MV-4-11 (cell line): ENCODE results near the gene NFX1.

ENCODE experiments used
- DNase-seq: peaks from one replicate; lab custom pipeline; 2025; lab: John Stamatoyannopoulos, UW

The NFX1 gene

DNA sequence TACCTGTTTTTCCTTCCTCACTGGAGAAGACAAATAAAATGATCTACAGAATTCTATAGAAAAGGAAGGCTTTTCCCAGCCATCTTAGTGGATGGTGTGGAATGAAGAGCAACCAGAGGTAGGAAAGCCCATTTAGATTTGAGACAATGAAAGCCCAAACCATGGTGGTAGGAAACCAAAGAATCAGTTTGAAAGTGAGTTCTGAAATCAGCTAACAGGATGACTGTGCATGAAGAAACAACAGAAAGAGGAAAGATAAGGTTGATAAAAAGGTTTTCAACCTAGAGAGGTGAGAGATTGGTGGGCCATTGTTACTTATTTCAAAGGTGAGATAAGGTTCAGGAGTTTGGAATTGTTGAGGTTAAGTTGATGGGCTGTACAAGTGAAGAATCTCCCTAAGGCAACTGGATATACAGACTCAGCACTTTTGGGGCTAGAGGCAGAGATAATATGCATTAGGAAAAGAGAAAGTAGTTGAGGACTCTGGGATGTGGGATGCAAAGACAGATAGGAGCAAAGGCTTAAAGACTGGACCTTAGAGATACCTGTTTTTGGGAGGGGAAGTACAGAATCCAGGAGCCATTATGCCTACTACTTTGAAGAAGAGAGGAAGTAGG is 23.1 kb upstream of the NFX1 start:
- no peak for DNase-seq

DNA sequence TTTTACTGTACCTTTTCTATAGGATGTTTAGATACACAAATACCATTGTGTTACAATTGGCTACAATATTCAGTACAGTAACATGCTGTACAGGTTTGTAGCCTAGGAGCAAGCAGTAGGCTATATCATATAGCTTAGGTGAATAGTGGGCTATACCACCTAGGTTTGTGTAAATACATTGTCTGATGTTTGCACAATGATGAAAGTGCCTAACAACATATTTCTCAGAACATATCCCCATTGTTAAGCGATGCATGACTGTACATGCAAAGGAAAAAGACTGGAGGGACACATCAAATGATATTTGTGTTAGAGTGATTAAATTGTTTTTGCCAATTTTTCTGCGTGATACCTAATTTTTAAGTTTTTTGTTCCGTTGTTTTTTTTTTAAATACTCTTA is 20.2 kb upstream of the NFX1 start:
- DNase-seq, result no peak

DNA sequence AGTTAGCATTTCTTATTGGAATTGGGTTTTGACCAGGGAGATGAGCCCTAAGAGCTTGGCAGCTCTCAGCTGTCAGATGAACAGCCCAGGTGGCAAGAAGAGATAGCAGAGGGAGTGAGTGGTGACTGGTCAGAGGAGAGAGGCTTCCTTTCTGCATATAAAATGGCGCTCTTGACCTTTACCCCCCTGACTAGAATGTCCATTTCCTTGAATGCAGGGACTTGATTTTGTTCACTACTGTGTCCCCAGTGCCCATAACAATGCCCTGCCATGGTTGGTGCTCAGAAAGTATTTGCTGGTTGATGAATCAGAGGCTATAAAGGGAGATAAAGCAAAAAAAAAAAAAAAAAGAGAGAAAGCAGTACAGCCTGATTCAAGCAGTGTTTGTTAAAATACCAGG is 18.3 kb upstream of the NFX1 start:
- DNase-seq, result no peak

GRCh38 chr9:33273266-33273971 is 16.9 kb upstream of the NFX1 start:
- DNase-seq, result no peak

- no peak for DNase-seq
Measured at GRCh38 chr9:33273972-33274328, 16.4 kb upstream of the NFX1 start.

- no peak for DNase-seq
Measured at GRCh38 chr9:33277484-33277883, 12.8 kb upstream of the NFX1 start.

DNA sequence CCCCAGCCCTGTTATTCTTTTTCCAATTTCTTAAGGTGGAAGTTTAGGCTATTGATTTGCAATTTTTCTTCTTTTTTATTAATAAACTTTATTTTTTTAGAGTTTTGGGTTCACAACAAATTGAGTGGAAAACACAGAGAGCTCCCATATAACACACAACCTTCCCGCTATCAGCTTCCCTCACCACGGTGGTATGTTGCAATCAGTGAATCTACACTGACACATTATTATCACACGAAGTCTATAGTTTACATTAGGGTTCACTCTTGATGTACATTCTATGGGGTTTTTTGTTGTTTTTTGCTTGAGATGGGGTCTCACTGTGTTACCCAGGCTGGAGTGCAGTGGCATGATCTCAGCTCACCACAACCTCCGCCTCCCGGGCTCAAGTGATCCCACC is 4.8 kb upstream of the NFX1 start:
- peak; percentile 16 for DNase-seq

DNA sequence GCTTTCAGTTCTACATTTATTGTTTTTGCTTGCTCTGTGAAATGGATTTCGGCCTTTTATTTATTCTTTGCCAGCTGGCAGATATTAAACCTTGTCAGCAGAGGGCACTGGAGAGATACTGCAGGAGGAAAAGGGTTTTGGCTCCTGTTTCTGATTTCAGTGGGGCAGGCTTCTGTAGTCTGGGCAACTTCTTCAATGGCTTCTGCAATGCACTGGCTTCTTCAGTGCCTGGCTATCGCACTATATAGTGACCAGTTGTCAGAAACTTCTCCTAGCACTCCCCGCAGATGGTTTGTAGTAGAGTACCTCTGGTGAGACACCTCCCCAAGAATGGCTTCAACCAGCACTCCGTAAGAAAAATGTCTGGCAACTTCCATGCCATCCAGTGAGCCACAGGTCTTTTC is 3.2 kb upstream of the NFX1 start:
- peak; percentile 83 for DNase-seq

DNA sequence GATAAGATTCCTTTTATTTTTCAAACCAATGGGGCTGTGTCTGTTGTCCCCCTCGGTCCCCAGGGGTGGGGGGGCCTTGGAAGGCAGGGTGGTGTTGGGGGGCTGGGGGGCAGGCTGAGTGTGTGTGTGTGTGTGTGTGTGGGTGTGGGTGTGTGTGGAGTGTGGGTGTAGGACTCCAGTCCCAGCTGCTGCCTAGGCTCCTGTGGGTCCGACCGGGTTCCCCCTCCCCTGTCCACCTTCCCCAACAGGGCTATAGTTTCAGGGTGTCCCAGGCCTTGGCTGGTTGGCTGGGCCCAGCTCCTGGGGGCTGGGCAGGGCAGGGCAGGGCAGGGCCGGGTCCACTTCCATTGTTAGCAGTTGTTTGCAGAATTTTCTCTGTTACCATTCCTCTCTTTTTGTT is 2.1 kb upstream of the NFX1 start:
- no peak for DNase-seq

- no peak for DNase-seq
Measured at GRCh38 chr9:33288828-33289483, 1.4 kb upstream of the NFX1 start.

- no peak for DNase-seq
Measured at GRCh38 chr9:33289496-33289895, 820 bp upstream of the NFX1 start.

GRCh38 chr9:33289936-33290246 is 425 bp upstream of the NFX1 start:
- no peak for DNase-seq

DNA sequence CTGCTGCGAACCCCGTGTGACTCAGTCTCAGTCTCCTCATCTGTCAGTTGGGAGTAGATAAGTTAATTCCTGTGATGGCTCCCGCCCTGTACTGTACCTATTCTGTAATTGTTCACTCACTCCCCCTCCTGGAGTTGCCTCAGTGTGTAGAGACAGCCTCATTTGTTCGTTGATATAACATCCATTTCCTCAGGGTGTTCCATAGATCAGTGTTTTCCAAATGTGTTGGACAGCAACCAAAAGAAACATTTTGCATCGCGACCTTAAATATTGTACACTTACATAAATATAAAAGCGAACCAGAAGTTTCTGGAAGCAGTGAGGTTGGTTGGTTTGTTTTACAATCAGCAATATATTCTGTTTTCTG is 698 bp downstream of the NFX1 start:
- DNase-seq, result no peak

GRCh38 chr9:33291901-33292300 is 1.6 kb downstream of the NFX1 start:
- no peak for DNase-seq

DNA sequence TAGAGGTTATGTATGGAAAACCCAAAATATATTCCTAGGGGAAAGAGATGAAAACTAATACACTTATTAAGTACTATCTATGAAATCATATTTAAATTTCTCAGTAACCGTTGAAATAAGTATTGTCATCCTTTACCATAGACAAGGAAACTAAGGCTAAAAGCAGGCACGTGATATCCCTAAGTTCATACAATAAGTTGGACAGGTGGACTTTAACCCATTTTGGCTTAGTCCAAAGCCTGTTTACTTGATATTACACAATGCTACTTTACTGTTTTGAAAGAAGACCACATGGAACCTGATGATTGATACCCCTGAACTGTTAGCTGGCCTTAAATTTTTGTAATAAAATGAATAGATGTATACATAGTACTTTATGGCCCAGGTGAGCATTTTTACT is 3.5 kb downstream of the NFX1 start:
- DNase-seq, result no peak

GRCh38 chr9:33294670-33295432 is 4.5 kb downstream of the NFX1 start:
- DNase-seq, result no peak

GRCh38 chr9:33295571-33295970 is 5.3 kb downstream of the NFX1 start:
- DNase-seq, result no peak

DNA sequence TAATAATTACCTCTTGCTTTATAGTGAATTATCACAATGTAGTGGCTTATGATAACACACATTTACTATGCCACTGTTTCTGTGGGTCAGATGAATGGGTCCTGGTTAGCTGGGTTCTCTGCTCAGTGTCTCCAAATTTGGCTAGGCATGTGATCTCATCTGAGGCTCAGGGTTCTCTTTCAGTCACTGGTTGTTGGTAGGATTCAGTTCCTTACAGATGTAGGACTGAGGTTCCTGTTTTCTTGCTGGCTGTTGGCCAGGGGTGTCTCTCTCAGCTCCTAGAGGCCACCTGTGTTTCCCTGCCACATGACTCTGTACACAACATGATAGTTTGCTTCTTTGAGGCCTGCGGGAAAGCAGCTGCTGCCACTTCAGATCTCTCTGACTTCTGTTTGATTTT is 7.1 kb downstream of the NFX1 start:
- peak; percentile 98 for DNase-seq

DNA sequence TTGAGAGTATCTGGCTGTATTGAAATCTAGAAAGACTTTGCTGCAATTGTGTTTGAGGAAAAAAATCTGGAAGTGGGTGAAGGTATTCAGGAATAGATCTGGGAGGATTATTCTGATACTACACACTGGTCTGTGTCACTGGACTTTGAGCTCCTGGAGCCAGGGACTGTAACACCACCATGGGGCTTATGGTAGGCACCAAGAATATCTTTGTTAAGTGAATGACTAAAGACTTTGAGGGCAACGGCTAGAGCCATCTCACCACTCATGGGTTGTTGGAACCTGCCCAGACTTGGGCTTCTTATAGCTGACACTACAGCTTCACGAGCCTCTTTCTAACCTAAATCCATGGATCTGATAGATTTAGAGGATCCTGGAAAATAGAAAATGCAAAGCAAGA is 10.2 kb downstream of the NFX1 start:
- no peak for DNase-seq

DNA sequence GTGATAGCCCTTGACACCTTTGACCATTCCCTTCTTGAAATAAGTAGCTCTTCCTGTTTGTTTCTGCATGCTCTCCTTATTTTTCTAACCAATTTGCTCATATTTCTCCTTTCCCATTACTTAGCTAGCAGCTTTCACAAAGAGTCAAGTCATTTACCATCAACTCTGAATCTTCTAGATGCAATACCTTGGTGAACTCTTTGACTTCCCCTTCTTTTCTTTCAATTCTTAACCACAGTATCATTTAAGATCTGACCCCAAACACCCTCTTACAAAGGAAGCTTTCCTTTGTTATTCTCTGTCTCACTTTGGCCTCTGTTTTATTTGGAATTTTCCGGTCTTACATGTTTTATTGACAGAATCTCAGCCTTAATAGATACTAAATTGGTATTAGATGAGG is 14.0 kb downstream of the NFX1 start:
- peak; percentile 72 for DNase-seq

DNA sequence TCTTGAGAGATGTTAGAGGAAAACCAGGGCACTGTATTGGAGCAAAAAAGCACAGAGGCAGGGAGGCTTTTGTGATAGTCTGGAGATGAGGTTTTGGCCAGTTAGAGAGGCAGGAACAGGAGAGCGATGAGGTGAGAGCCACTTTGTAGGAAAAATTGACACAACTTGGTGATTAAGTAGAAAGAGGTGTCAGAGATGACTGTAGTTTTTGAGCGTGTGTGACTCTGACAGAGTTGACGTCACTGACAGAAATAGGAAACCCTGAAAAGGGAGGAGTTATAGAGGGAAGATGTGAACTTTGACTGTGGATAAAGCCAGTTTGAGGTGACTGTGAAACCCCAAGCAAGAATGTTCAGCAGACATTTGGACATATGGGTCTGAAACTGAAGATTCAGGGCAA is 15.7 kb downstream of the NFX1 start:
- no peak for DNase-seq

DNA sequence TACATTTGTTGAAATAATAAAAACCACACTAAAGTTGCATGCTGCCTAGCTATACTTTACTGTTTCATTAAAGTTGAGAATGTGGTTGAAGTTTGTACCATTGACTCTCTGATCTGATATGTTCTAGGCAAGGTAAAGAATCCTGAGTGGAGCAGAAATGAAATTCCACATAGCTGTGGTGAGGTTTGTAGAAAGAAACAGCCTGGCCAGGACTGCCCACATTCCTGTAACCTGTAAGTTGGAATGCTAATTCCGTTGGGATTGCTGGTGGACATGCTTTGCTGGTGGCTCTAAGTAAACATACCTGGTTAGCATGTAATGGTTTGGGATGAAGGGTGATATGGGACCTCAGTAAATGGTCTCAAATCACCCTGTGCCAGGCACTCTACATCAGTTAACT is 16.8 kb downstream of the NFX1 start:
- no peak for DNase-seq

- DNase-seq, result no peak
Measured at GRCh38 chr9:33309903-33310302, 19.6 kb downstream of the NFX1 start.
